ENCODE results near the gene AP5S1.

GRCh38 chr20:3812259-3812681, 8.1 kb upstream of the AP5S1 start:
- no peak for TF ChIP-seq CTCF (IDR thresholded peaks at IDR 0.05)
- no peak for TF ChIP-seq ETV6 (CRISPR knock-in tag; IDR thresholded peaks at IDR 0.05)
- TF ChIP-seq MAX (CRISPR knock-in tag; IDR thresholded peaks at IDR 0.05): no peak
- TF ChIP-seq FOXP1 (CRISPR knock-in tag; IDR thresholded peaks at IDR 0.05; ENCODE audit: borderline replicate concordance): no peak

All from WTC11 (cell line).